ENCODE data around the gene ZBTB37.

Gene ZBTB37

GRCh38 chr1:173863224-173864161 is 4.7 kb upstream of the ZBTB37 start:
- TF ChIP-seq, protein P1, sequence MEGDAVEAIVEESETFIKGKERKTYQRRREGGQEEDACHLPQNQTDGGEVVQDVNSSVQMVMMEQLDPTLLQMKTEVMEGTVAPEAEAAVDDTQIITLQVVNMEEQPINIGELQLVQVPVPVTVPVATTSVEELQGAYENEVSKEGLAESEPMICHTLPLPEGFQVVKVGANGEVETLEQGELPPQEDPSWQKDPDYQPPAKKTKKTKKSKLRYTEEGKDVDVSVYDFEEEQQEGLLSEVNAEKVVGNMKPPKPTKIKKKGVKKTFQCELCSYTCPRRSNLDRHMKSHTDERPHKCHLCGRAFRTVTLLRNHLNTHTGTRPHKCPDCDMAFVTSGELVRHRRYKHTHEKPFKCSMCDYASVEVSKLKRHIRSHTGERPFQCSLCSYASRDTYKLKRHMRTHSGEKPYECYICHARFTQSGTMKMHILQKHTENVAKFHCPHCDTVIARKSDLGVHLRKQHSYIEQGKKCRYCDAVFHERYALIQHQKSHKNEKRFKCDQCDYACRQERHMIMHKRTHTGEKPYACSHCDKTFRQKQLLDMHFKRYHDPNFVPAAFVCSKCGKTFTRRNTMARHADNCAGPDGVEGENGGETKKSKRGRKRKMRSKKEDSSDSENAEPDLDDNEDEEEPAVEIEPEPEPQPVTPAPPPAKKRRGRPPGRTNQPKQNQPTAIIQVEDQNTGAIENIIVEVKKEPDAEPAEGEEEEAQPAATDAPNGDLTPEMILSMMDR (conservative IDR thresholded peaks at IDR 0.05; ENCODE audit: low read depth, low read length), result no peak
- Histone ChIP-seq H3K36me3 (ENCODE audit: insufficient read depth) (peaks cover 44% of the 10 kb centered on the region), H2AFZ (ENCODE audit: low read depth) (no peak overlapping the region), H3K4me3 (IDR thresholded peaks at IDR 0.05; ENCODE audit: insufficient read depth, low read depth, low read length) (no peak overlapping the region), H3K27me3 (ENCODE audit: insufficient read depth, low read depth) (no peaks in the 10 kb centered on the region), H4K20me1 (ENCODE audit: insufficient read depth) (peaks cover 45% of the 10 kb centered on the region), H3K79me2 (ENCODE audit: insufficient read depth, low read depth) (peaks cover 40% of the 10 kb centered on the region), H3K9ac (no peak overlapping the region; the same call in 1 of the 2 replicates), H3K27ac (peak overlapping the region; percentile 83; the same call in 1 of the 2 replicates), H3K4me1 (ENCODE audit: low read depth, poor library complexity, severe bottlenecking) (peaks cover 39% of the 10 kb centered on the region), H3K4me2 (peak overlapping the region; percentile 100)

DNA sequence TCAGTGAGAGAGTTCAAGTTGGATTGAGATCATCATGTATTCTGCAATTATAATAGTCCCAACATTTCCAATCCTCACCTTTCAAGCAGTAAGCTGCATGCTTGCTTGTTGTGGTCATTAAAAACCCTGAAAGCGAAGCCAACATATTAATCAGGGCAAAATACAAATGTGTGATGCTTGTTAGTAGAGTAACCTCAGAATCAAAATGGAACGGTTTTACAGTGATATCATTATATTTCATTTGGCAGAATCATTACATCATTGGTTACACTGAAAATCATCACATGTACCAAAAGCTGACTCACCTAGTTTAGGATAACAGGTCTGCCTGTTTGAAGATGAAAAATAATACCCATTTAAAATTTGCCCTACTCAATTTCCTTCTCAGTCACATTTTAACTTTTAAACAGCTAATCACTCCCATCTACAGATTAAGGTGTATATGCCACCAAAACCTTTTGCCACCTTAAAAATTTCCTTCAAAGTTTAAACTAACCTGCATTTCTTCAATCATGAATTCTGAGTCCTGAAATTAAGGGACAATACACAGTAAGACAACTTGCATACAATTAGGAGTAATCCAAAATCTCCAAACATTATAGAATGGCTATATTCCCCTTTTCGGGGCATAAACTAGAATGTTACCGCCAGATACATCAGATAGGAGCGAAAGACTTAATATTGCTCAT is 3.9 kb upstream of the ZBTB37 start:
- H4K20me1 ChIP-seq (ENCODE audit: insufficient read depth), result peaks cover 45% of the 10 kb centered on the region
- peaks cover 40% of the 10 kb centered on the region for H3K79me2 ChIP-seq (ENCODE audit: insufficient read depth, low read depth)
- TF ChIP-seq, protein P1 (conservative IDR thresholded peaks at IDR 0.05; ENCODE audit: low read depth, low read length), result no peak
- no peak overlapping the region for H2AFZ ChIP-seq (ENCODE audit: low read depth)
- H3K27me3 ChIP-seq (ENCODE audit: insufficient read depth, low read depth), result no peaks in the 10 kb centered on the region
- H3K27ac ChIP-seq, result peak overlapping the region; percentile 83; the same call in 1 of the 2 replicates
- peaks cover 41% of the 10 kb centered on the region for H3K36me3 ChIP-seq (ENCODE audit: insufficient read depth)
- H3K9ac ChIP-seq, result no peak overlapping the region; the same call in 1 of the 2 replicates
- H3K4me1 ChIP-seq (ENCODE audit: low read depth, poor library complexity, severe bottlenecking), result peaks cover 46% of the 10 kb centered on the region
- H3K4me3 ChIP-seq (IDR thresholded peaks at IDR 0.05; ENCODE audit: insufficient read depth, low read depth, low read length), result no peak overlapping the region
- H3K4me2 ChIP-seq, result peak overlapping the region; percentile 100

DNA sequence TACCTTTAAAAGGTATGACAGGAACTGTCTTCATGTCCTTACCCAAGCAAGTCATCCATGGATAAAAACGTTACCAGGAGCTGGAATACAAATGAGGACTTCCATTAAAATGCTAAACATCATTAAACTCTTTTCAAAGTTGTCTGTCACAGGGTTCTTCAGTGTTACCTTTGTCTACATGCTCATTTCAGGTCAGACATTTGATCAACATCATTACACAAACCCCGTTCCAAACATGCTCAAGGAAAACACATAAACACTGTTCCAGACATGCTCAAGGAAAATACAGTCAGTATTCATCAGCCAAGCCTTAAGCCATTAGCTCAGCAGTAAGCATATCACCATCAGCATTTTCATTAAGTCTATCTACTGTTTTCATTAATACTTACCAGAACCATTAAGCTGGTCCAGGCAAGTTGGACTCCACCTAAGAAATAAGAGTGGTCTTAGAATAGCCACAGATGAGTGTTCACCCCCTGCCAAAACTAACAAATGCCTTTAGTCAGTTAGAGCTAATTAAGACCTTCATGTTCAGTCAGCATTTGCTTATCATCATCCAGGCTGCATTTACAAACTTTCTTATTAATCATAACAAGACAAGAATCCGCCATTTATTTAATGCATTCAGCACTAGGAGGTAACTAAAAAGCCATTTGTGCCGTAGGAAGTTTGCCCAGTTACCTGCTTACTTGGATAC is 2.6 kb upstream of the ZBTB37 start:
- peak overlapping the region; percentile 83 for H3K27ac ChIP-seq
- TF ChIP-seq, protein P1 (conservative IDR thresholded peaks at IDR 0.05; ENCODE audit: low read depth, low read length), result no peak
- H4K20me1 ChIP-seq (ENCODE audit: insufficient read depth), result peaks cover 45% of the 10 kb centered on the region
- H3K4me1 ChIP-seq (ENCODE audit: low read depth, poor library complexity, severe bottlenecking), result peaks cover 57% of the 10 kb centered on the region
- peaks cover 40% of the 10 kb centered on the region for H3K79me2 ChIP-seq (ENCODE audit: insufficient read depth, low read depth)
- no peak overlapping the region for H2AFZ ChIP-seq (ENCODE audit: low read depth)
- no peaks in the 10 kb centered on the region for H3K27me3 ChIP-seq (ENCODE audit: insufficient read depth, low read depth)
- H3K4me3 ChIP-seq (IDR thresholded peaks at IDR 0.05; ENCODE audit: insufficient read depth, low read depth, low read length), result peak overlapping the region; percentile 81
- peaks cover 41% of the 10 kb centered on the region for H3K36me3 ChIP-seq (ENCODE audit: insufficient read depth)
- peak overlapping the region; percentile 100 for H3K4me2 ChIP-seq
- peak overlapping the region; percentile 91; the same call in 1 of the 2 replicates for H3K9ac ChIP-seq

- Histone ChIP-seq H3K36me3 (ENCODE audit: insufficient read depth) (peaks cover 41% of the 10 kb centered on the region), H4K20me1 (ENCODE audit: insufficient read depth) (peaks cover 45% of the 10 kb centered on the region), H3K27me3 (ENCODE audit: insufficient read depth, low read depth) (no peaks in the 10 kb centered on the region), H3K4me3 (IDR thresholded peaks at IDR 0.05; ENCODE audit: insufficient read depth, low read depth, low read length) (peak overlapping the region; percentile 81), H3K4me1 (ENCODE audit: low read depth, poor library complexity, severe bottlenecking) (peaks cover 57% of the 10 kb centered on the region), H3K4me2 (peak overlapping the region; percentile 100), H3K9ac (peak overlapping the region; percentile 91), H2AFZ (ENCODE audit: low read depth) (no peak overlapping the region), H3K79me2 (ENCODE audit: insufficient read depth, low read depth) (peaks cover 40% of the 10 kb centered on the region), H3K27ac (peak overlapping the region; percentile 83)
- TF ChIP-seq, protein P1 (conservative IDR thresholded peaks at IDR 0.05; ENCODE audit: low read depth, low read length), result no peak
Observed at GRCh38 chr1:173866413-173867115, 1.6 kb upstream of the ZBTB37 start.

Measured in KMS-11 (cell line).